OCI-LY7 (cell line): ENCODE results near the gene CFAP97D2.

Experiments
- EZH2phosphoT487 ChIP-seq: fragments of 200-600 bp; sonication (generic); IDR thresholded peaks from 2 replicates; pipeline ENCODE4 v1.6.1; 2018; ENCODE audit warnings: low read depth, borderline replicate concordance, mild to moderate bottlenecking, mixed run types, antibody characterized with exemption, low read length, moderate library complexity, mixed read lengths
- TF ChIP-seq, protein P1 (sequence below): fragments of 200-600 bp; sonication (generic); conservative IDR thresholded peaks from 2 replicates; pipeline ENCODE4 v1.5.1; 2014; ENCODE audit warnings: mild to moderate bottlenecking, antibody characterized with exemption, low read length, moderate library complexity, mixed read lengths

DNA sequence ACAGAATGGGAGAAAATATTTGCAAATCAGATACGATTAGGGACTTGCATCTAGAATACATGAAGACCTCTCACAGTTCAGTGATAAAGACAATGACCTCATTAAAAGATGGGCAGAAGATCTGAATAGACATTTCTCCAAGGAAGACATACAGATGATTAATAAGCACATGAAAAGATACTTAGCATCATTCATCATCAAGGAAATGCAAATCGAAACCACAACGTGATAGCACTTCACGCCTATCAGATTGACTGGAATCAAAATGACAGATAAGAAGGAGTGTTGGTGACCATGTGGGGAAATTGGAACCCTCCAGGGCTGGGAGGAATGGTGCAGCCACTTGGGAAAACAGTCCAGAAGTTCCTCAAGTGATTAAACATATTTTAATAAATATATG, 25.8 kb downstream of the CFAP97D2 start:
- TF ChIP-seq, protein P1, sequence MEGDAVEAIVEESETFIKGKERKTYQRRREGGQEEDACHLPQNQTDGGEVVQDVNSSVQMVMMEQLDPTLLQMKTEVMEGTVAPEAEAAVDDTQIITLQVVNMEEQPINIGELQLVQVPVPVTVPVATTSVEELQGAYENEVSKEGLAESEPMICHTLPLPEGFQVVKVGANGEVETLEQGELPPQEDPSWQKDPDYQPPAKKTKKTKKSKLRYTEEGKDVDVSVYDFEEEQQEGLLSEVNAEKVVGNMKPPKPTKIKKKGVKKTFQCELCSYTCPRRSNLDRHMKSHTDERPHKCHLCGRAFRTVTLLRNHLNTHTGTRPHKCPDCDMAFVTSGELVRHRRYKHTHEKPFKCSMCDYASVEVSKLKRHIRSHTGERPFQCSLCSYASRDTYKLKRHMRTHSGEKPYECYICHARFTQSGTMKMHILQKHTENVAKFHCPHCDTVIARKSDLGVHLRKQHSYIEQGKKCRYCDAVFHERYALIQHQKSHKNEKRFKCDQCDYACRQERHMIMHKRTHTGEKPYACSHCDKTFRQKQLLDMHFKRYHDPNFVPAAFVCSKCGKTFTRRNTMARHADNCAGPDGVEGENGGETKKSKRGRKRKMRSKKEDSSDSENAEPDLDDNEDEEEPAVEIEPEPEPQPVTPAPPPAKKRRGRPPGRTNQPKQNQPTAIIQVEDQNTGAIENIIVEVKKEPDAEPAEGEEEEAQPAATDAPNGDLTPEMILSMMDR: no peak
- TF ChIP-seq EZH2phosphoT487: no peak
